NCI-H2107 treated with DMSO at 0.1 percent for 48 hours (cell line): Measurements from ENCODE around the gene HYAL2.

Experiments
- DNase-seq: peaks from one replicate; lab custom pipeline; 2025; ENCODE audit not compliant: unreplicated experiment; lab: John Stamatoyannopoulos, UW

Gene HYAL2

GRCh38 chr3:50330330-50330729 lies 7.8 kb upstream of the HYAL2 start:
- no peak for DNase-seq

GRCh38 chr3:50327943-50328691 lies 5.6 kb upstream of the HYAL2 start, which contains the start of gene TUSC2:
Gene TUSC2, minus strand, starts transcription at chr3:50328223. Its CDS starts 124 bp downstream, at chr3:50328099.
- peak; percentile 78 for DNase-seq

- DNase-seq = no peak
Measured at GRCh38 chr3:50327129-50327528, 4.6 kb upstream of the HYAL2 start.

DNA sequence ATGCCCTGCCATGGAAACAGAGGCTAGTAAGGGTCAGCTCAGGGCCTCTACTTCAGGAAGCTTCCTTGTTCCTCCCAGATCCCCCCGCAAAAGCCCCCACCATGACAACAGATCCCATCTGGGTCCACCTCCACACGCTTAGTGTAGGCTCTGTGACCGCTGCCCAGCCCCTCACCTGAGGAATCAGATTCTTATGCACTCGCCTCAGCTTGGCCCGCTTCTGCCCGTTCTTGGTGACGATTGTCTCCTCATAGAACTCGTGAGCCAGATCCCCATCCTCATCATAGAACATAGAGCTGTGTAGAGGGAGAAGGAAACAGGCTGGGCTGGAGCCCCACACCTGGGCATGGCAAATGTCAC lies 3.6 kb upstream of the HYAL2 start:
- DNase-seq = no peak

DNA sequence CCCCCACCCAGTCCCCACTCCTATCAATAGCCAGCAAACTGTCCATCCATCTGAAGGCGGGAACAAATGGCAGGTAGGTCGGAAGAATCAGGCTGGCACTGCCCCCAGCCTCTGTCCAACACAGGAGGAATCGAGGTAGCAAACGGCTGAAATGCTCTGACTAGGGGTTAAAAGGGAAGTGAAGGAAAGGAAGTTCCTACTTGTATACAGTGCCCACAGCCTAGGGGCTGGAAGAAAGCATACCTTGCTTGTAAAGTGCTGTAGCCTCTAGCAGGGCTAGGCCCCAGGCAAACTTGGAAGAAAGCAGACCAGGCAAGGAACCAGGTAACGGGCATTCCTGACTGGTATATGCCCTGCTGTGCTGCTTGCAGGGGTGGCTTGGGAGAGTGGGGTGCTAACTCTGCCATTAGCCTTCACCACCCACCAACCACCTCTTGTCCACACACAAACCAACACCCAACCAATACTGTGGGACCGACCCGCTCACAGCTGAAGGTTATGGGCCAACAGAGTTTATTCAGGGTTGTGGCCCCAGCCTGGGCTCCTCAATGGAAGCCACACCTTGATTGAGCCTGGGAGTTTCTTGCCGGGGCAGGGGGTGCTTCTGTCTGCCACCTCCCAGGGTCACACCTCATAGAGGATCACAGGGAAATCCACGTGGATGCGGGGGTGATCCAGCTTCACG lies 3.1 kb upstream of the HYAL2 start:
- no peak for DNase-seq

DNA sequence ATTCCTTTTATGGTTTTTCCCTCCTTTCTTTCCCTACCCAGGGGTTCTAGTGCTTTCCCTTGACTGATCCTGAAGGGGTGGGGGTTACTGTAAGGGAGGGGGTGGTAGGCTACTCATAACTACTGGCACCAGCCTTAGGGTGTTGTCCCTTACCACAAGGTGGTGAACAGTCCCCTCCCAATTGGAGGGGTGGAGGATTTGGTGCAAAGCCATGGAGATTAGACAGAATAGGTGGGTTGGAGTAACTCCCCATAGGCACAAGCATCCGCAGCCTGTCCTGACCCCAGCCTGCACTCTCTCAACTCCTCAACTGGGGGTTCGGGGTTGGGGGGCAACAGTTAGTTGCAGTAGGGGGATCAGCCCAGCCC lies 2.6 kb upstream of the HYAL2 start:
- no peak for DNase-seq

DNA sequence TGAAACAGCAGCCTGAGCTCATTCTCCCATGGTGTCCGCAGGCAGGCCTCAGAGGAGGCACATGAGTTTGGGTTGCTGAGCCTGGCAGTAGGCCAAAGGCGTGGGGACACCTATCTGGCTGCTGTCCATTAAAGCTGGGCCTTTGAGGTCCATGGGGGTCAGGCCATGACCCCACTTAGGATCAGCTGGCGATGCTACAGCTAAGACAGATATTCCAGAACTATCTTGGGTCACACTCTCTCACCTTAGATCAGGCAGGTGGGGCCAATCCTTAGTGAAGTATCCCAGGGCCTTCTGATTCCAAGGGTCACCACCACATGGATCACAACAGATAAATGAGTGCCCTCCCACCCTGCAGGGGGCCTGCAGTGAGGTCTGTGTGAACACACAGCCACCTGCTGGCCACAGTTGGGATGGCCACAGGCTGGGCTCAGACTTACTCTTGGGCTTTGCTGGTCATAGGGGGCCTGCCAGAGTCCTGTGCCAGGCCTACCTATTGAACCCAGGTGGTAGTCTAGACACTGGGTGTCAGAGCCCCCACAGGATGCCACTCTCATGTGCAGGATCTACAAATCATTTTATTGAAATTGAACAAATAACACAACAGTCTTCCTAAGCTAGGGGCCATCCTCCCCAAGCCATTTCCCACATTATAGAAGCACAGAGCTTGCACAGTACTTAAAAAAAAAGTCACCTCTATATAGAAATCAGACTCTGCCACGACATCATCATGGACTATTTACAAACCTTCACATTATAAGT lies 2.0 kb upstream of the HYAL2 start:
- no peak for DNase-seq

- no peak for DNase-seq
Measured at GRCh38 chr3:50323614-50324199, 1.2 kb upstream of the HYAL2 start.

DNA sequence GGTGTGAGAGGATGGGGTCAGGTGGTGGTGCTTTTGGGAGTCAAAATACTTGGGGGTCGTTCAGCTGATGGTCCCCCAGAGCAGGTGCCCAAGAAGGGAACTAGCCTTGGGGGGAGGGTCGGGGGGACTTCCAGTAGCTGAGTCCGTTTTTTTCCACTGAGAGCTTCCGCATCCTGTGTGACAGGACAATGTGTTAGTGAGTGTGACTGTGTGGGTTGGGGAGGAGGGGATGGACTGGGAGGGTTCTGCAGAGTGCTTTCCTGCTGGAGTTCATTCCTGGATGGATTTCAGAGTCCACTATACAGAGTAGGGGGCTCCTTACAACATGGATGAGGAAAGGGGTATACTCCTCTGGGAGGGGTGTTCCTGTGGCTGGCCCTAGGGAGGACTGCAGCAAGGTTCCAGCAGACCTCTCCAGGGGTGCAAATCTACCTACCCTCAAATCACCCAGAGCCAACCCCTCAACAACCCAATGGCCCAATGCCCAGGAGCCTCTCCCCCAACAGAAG lies 601 bp upstream of the HYAL2 start:
- DNase-seq = no peak

DNA sequence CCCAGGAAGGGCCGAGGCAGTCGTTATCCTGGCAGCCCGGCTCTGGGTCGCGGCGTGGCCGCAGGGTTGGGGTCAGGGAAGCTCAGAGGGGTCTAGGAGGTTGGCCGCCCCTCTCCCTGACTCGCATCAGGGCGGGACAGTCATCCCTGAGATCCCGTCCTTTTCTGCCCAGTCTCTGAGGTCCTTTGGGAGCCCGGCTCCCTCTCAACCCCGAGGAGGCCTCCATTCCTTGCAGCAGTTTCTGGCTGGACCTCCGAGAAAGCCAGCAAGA lies 495 bp downstream of the HYAL2 start:
- DNase-seq = no peak

DNA sequence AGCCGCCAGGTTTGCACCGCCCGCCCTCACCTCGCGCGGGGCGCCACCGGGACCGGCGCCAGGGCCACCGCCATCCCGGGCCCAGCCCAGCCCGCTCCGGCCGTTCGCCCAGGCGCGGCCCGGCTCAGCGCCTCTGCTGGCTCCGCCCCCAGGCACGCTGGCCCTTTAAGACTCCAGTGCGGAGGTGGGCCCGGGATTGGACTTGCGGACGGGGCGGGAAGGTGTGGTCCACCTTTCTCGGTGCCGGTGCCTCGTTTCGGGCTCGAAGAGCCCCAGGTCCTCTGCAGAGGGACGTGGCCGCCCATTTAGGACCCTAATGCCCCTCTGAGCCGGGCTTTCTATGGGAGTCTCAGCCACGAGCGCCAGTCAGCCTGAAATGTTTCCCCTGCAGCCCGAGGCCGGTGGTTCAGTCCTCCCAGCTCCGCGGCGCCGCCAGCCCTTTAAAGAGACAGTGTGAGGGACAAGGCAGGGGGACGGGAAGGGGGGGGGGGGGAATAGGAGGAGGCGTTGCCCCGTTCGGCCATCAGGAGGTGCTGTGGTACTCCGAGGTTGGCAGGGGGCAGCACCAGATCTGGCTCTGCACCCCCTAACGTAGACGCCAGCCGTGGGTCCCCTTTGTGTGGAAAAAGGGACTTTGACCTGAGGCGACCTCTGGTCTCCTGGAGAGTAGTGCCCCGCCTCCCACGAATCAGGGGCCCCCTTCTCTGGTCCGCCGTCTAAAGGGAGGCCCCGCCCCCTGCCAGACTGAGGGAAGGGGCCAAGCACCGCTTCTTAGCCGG lies 1.0 kb downstream of the HYAL2 start:
- peak; percentile 55 for DNase-seq

- no peak for DNase-seq
Measured at GRCh38 chr3:50320853-50321335, 1.7 kb downstream of the HYAL2 start.

GRCh38 chr3:50319894-50320625 lies 2.5 kb downstream of the HYAL2 start:
- no peak for DNase-seq

- DNase-seq = no peak
Measured at GRCh38 chr3:50319181-50319893, 3.2 kb downstream of the HYAL2 start.

- DNase-seq = no peak
Measured at GRCh38 chr3:50318615-50319014, 3.9 kb downstream of the HYAL2 start.

- DNase-seq = no peak
Measured at GRCh38 chr3:50318163-50318562, 4.4 kb downstream of the HYAL2 start.

DNA sequence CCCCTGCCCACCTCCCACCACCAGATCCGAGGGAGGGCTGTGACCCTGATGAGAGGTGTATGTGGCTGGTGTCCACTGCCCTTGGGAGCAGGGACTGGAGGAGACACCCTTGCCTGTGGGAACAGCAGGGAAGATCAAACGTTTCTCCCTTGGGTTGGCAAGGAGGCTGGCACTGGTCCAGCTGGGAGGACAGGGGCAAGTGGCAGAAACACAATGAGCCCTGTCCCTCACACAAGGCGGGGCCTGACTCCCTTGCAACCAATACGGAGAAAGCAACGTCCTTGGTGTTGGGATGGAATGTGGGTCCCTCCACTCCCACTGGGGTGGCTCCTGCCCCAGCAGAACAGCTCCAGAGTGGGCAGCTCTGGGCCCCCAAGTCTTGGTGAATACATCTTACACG lies 5.2 kb downstream of the HYAL2 start:
- no peak for DNase-seq

DNA sequence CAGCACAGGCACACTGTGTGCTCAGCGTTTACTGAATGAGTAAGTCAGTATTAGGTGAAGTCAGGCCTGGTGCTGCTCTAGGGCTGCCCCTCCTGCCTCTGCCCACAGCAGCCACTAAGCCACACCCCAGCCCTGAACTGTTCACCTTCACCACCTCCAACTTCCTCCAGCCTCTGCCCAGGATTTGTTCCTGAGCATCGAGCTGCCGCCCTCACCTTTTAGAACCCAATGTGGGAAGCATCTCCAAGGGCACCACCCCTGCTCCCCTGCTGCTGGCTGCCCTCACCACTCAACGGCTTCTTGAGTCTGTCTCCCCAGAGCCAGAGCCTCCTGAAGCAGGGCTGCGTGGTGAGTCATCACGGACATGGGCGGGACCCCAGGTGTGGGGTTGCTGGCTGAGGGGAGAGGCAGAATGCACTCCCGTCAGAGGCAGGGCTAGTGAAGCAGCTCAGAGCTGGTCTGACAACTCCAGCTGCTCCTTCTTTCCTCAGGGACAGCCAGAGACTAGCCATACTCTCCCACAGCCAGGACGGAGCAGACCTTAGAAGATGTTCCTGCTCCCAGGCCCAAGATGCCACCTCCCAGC lies 5.8 kb downstream of the HYAL2 start:
- no peak for DNase-seq

GRCh38 chr3:50314816-50315215 lies 7.7 kb downstream of the HYAL2 start:
- DNase-seq = no peak
